HG02938 (cell line): Measurements from ENCODE around the gene MRPS24.

ENCODE experiments used
- ATAC-seq: cut with Tn5 transposase; IDR thresholded peaks from one replicate; pipeline ENCODE4 v1.9.1; 2021; ENCODE audit warnings: mild to moderate bottlenecking, moderate library complexity; ENCODE audit not compliant: unreplicated experiment

Gene MRPS24

DNA sequence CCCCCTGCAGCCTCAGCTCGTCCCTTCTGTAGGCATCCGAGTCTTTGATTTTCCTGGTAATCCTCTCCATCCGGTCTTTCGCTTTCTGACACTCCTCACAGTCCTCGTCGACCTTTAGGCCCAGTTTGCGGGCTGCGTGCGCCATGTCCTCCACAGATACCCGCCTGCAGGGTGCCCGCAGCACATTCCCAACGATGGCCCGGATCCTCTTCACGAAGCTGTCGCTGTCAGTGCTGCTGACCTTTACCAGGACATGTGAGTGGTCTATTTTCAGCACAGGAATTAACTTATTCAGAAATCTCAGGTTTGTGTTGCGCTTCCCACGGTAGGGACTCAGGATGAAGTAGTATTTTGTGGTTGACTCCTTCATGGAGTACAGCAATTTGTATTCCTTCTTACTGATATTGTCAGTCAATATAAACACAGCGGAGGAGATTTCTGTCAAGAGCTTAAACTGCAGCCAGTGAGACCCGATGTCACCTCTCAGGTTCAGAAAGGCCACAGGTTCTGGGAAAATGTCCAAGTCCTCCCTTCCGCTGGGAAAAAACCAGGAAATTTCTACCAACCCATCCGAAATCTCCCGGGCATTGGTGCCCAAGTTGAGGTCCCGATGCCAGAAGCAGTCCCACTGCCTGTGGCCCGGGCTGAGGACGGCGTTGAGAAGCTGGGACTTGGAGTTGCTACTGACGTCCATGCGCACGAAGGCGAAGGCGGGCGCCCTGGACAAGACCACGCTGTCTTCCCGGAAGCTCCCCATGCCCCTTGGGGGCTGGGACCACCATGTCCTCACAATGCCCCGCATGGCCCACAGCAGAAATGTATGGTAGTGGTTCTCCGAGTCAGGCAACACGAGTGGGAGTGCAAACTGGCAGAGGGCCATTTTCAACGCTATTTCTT lies 8.9 kb upstream of the MRPS24 start:
- ATAC-seq, result no peak

- ATAC-seq, result no peak
These were observed 7.8 kb upstream of the MRPS24 start for GRCh38 chr7:43876976-43877745.

DNA sequence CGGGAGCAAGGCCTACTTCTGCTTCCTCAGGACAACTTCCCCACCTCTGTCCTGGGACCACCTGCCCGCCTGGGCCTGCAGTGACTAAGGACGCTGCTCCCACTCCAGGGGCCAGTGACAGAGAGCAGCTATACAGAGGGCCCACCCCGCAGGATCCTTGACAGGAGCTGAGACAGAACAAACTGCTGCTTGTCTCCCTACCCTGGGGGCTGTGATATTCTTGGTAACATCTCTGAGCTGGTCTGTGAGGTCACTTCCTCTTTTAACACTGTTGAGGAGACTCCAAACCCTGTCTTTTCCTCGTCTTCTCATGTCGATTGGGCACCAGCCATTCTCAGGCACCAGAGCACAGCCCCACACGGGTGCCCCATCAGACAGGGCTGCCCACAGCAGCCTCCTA lies 6.9 kb upstream of the MRPS24 start:
- no peak for ATAC-seq

DNA sequence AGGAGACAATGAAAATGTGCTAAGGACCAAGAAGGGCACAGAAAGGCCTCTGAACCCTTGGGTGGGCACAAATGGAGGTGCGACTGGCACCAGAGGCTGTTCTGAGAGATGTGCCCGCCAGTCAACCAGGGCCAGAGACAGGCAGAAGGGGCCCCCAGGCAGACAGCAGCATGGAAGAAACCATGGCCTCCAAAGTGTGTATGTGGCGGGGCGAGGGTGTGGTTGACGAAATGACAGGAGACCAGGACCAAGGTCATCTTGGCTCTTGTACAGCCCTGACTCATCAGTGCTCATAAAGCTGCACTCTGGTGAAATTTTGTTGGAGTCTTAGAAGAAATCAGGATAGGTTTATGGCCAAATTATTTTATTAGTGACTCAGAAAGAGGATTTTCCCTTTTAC lies 4.0 kb upstream of the MRPS24 start:
- no peak for ATAC-seq

GRCh38 chr7:43872406-43873110 lies 3.2 kb upstream of the MRPS24 start:
- ATAC-seq, result no peak

DNA sequence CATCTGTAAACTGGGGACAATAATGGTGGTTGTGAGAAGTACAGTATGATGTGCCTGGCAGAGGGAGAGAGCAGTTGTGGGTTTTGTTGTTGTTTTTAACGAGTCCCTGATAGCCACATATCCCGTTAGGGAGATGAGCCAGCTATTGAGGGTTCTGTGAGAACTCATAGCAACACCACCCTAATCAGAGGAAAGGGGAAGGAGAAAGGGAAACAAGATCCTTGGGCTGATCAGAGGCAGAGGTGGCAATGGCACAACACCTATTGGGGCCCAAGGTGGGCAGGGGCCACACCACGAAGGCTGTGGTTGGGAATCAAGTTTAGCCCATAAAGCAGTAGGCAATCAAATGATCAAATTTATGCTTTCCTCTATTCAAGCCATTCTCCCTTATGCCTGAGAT lies 1.7 kb upstream of the MRPS24 start:
- ATAC-seq, result no peak

DNA sequence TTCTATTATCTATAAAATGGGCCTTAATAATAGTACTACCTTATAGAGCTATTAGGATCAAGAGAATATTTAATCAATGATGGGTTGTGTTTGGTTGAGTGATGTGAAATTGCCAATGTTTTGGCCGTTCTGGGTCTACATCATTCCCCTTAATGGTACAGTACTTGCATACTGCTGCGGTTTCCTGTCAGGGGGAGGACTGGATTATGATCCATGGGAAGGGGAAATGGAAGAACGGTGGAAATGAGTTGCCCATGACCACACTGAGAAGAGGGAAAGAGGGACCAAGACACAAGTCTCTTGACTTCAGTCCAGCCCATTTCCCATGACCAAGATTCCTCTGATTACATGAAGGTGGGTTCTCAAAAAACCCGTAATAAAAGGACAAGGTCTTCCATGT lies 999 bp upstream of the MRPS24 start:
- no peak for ATAC-seq

- ATAC-seq, result peak; percentile 7
These were observed 537 bp upstream of the MRPS24 start for GRCh38 chr7:43869867-43870240.

GRCh38 chr7:43868681-43869005 lies 674 bp downstream of the MRPS24 start:
- ATAC-seq, result no peak

DNA sequence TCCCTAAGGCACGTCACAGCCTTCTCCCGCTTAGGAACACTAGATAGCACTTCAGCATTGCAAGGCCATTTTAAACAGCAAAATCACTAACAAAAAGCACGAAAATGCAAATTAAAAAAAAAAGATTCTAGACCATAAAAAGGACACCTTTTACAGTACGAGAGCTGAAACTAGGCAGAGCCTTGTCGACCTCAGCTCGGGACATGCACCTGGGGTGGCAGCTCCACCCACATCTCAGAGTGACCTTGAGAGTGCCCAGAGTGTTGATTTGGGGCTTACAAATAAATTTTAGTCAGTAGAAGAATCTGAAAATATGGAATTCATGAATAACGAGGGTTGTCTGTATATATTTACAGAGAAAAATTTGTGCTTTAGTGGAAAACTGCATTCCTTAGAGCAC lies 1.1 kb downstream of the MRPS24 start:
- ATAC-seq, result no peak

GRCh38 chr7:43865277-43865676 lies 4.0 kb downstream of the MRPS24 start:
- ATAC-seq, result no peak

DNA sequence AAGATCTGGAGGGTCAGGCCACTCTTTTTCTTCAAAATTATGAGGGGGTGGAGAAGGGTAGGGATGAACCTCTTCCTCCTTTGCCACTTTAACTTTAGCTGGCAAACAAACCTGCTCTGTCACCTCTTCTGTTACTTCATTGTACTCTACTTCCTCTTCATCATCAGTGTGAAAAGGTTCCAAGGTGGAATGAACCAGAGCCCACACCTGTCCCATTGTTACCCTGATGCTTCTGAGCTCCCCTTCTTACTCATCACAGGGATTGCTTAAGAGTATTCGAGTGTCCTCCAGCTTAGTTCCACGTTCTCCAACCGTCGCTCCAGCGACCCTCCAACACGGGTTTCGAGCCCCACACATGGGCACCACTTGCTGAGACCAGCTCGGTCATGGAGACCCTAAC lies 5.2 kb downstream of the MRPS24 start:
- ATAC-seq, result no peak

DNA sequence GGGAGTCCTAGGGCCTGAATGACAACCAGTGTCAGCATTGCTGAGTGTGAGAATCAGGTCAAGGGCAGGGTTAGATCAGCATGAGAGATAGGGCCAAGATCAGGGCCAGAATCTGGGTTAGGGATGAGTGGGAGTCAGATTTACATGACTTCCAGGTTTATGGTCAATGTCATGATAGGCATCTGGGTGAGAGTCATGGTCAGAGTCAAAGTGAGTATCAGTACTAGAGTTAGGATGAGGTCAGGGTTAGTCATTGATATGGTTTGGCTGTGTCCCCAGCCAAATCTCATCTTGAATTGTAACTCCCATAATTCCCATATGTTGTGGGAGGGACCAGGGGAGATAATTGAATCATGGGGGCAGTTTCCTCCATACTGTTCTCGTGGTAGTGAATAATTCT lies 12.3 kb downstream of the MRPS24 start:
- ATAC-seq, result no peak

DNA sequence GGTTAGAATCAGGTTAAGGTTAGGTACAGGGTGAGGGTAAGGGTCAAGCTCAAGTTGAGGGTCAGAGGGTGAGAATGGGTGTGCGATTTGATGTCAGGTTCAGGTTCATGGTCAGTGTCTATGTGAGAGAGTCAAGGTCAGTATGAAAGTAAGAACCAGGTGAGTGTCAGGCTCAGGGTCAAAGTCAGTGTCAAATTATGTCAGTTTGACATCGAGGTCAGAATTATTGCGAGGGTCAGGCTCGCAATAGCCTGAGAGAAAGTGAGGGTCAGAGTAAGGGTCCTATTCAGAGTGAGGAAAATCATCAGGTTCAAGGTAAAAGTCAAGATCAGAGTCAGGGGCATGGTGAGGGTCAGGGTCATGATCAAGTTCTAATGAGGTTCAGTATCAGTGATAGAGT lies 13.0 kb downstream of the MRPS24 start:
- no peak for ATAC-seq

DNA sequence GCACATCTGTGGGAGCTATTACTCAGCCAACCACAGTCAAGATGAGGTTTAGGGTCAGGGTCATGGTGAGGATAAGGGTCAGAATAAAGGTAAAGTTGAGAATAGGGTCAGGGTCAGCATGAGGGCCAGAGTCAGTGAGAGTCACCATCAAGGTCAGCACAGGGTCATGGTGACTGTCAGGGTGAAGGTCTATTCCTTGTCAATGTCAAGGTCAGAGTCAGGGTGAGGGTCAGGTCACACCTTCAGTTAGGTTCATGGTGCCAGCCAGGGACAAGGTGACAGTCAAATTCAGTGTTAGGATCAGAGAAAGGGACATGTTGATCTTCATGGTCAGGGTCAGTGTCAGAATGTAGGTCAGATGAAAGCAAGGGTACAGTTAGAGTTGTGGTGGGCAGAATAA lies 14.1 kb downstream of the MRPS24 start:
- ATAC-seq, result no peak

DNA sequence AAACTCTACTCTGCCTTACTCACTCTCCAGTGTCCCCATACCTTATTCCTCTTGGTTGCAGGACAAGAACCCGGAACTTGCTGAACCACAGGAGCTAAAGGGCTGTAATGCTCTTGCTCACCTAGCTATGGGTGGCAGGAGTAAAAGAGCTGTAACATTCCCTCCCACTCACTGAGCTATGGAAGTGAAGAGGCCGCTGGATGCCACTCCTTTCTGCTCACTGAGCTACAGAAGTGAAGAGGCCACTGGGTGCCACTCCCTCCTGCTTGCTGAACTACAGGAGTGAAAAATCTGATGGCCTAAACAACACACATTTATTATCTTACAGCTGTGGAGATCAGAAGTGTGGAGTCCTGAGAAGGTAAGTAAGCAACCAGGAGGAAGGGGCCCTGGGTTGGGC lies 17.5 kb downstream of the MRPS24 start:
- ATAC-seq, result no peak

DNA sequence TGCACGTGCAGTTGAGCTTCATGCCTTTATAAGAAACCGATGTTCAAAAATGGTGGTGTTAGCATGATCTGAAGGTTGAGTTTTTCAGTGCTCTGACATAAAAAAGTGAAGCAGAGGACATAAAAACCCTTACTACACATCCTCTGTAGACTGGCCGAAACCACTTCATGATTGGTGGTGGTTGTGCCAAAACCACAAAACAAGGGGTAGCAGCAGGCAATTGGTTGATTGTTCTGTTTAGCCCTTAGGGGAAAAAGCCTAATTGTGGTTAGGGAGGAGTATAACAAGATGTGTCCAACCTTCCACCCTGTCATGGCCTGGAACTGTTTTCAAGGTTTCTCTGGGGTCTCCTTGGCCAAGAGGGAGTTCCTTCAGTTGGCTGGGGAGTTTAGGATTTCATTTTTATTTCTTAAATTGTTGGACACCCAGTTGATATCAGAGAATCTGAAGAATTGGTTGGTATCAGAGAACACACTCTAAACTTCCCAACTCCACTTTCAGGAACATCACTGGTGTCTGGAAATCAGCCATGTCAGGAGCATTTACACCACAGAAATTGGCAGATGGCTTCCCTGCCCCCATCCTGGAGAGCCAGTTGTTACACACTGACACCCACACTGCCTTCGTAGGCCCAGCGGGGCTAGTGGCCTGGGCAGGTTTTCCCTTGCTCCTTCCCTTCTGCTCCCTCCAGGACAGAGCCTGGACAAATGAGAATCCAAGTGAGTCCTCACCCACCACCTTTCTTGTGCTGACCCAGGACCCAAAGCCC lies 18.8 kb downstream of the MRPS24 start:
- no peak for ATAC-seq

DNA sequence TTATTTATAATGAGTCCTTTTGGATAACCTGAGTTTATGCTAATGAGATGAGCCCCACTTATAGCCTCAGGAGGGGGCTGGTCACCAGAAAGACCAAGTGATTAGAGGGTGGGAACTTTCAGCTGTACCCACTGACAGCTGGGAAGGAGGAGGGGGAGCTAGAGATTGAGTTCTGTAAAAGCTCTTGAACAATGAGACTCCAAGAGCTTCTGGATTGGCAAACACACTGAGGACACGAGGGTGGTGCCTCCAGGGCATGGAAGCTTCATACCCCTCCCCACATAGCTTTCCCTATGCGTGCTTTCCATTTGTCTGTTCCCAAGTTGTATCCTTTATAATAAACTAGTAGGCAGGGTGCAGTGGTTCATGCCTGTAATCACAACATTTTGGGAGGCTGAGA lies 20.3 kb downstream of the MRPS24 start:
- no peak for ATAC-seq

DNA sequence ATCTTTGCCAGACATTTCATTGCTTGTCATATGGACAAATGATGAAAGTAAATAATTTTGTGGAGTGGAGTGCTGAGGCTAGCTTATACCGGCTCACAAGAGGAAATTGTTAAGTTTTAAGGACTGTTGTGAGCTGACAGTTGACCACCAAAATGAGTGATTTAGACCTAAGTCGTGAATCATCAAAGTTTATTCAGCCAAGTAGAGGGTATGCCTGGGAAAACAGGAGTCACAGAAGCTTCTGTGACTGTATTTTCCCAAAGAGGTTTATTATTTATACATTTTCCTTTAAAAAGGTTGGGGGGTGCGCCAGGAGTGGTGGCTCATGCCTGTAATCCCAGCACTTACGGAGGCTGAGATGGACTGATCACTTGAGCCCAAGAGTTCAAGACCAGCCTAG lies 21.8 kb downstream of the MRPS24 start:
- ATAC-seq, result no peak

GRCh38 chr7:43844662-43845061 lies 24.7 kb downstream of the MRPS24 start:
- no peak for ATAC-seq

DNA sequence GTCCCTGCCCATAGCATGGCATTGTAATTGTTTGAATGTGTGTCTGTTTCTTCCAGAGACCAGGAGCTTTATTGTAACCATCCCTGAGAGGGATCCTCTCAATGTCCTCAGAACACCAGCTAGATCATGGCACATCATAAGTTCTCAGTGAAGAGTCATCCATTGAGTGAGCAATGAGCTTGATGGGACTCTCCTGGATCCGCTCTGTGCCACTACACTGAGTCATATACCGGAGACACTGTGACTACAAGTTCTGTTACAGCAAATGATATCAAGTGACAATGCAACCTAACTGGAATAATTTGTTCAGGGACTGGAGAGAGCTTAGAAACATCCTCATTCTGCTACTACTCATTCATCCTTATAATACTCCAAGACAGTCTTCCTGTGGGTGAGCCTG lies 25.1 kb downstream of the MRPS24 start:
- ATAC-seq, result no peak
